ENCODE results near the gene PRELID1. TPM values are rescaled to one million over a fixed set of nuclear protein-coding genes. Genes with fewer than 3 reads are reported as not detected.

PRELID1 gene
- total RNA-seq, 2 experiments from 2014 or later, result 232 to 249 TPM

- ChIA-PET POLR2A (no interaction called here), CTCF (ENCODE audit: unreplicated experiment) (no interaction called here)
- no peak overlapping the region for H3K27ac ChIP-seq (ENCODE audit: low read depth, low read length, poor library complexity, severe bottlenecking)
- BruUV-seq (replicated peaks), result no TSS peak
- H3K9me3 ChIP-seq (ENCODE audit: low read length), result no peaks in the 10 kb centered on the region
- H3K9me2 ChIP-seq (ENCODE audit: insufficient read depth, low read length), result no peaks in the 10 kb centered on the region
- DNase-seq (ENCODE audit: low spot score), result no peak
- intact Hi-C loops (cut with micrococcal nuclease; ENCODE audit: unreplicated experiment), result no loop called here
- H3K4me2 ChIP-seq (ENCODE audit: low read length), result no peak overlapping the region
- H2AFZ ChIP-seq (ENCODE audit: low read length), result no peak overlapping the region
- no peaks in the 10 kb centered on the region for H3K79me2 ChIP-seq (ENCODE audit: insufficient read depth, low read depth, low read length)
- no peak overlapping the region for H3K4me3 ChIP-seq (ENCODE audit: low read depth, low read length, poor library complexity, severe bottlenecking)
- no peaks in the 10 kb centered on the region for H3K4me1 ChIP-seq (ENCODE audit: insufficient read depth, low read length, poor library complexity, severe bottlenecking)
- H3K36me3 ChIP-seq (ENCODE audit: insufficient read depth, low read length), result peaks cover 93% of the 10 kb centered on the region
- TF ChIP-seq, protein P1, sequence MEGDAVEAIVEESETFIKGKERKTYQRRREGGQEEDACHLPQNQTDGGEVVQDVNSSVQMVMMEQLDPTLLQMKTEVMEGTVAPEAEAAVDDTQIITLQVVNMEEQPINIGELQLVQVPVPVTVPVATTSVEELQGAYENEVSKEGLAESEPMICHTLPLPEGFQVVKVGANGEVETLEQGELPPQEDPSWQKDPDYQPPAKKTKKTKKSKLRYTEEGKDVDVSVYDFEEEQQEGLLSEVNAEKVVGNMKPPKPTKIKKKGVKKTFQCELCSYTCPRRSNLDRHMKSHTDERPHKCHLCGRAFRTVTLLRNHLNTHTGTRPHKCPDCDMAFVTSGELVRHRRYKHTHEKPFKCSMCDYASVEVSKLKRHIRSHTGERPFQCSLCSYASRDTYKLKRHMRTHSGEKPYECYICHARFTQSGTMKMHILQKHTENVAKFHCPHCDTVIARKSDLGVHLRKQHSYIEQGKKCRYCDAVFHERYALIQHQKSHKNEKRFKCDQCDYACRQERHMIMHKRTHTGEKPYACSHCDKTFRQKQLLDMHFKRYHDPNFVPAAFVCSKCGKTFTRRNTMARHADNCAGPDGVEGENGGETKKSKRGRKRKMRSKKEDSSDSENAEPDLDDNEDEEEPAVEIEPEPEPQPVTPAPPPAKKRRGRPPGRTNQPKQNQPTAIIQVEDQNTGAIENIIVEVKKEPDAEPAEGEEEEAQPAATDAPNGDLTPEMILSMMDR (conservative IDR thresholded peaks at IDR 0.05; ENCODE audit: low read length), result no peak
- TF ChIP-seq EZH2phosphoT487 (IDR thresholded peaks at IDR 0.05; ENCODE audit: borderline replicate concordance, low read depth, low read length), result no peak
- no peaks in the 10 kb centered on the region for H4K20me1 ChIP-seq (ENCODE audit: insufficient read depth, low read length)
These were observed 42.6 kb upstream of the PRELID1 start for GRCh38 chr5:177260961-177261360.

- TF ChIP-seq, protein P1 (conservative IDR thresholded peaks at IDR 0.05; ENCODE audit: low read length), result no peak
- no peak for TF ChIP-seq EZH2phosphoT487 (IDR thresholded peaks at IDR 0.05; ENCODE audit: borderline replicate concordance, low read depth, low read length)
- Histone ChIP-seq H3K4me1 (ENCODE audit: insufficient read depth, low read length, poor library complexity, severe bottlenecking) (no peaks in the 10 kb centered on the region), H3K27ac (ENCODE audit: low read depth, low read length, poor library complexity, severe bottlenecking) (no peak overlapping the region), H2AFZ (ENCODE audit: low read length) (no peak overlapping the region), H3K9me3 (ENCODE audit: low read length) (no peaks in the 10 kb centered on the region), H3K79me2 (ENCODE audit: insufficient read depth, low read depth, low read length) (no peaks in the 10 kb centered on the region), H4K20me1 (ENCODE audit: insufficient read depth, low read length) (no peaks in the 10 kb centered on the region), H3K36me3 (ENCODE audit: insufficient read depth, low read length) (peaks cover 93% of the 10 kb centered on the region), H3K9me2 (ENCODE audit: insufficient read depth, low read length) (no peaks in the 10 kb centered on the region), H3K4me2 (ENCODE audit: low read length) (no peak overlapping the region), H3K4me3 (ENCODE audit: low read depth, low read length, poor library complexity, severe bottlenecking) (no peak overlapping the region)
- no peak for DNase-seq (ENCODE audit: low spot score)
- BruUV-seq (replicated peaks), result no TSS peak
- intact Hi-C loops (cut with micrococcal nuclease; ENCODE audit: unreplicated experiment), result no loop called here
- ChIA-PET POLR2A (no interaction called here), CTCF (ENCODE audit: unreplicated experiment) (no interaction called here)
These were observed 42.1 kb upstream of the PRELID1 start for GRCh38 chr5:177261510-177261909.

DNA sequence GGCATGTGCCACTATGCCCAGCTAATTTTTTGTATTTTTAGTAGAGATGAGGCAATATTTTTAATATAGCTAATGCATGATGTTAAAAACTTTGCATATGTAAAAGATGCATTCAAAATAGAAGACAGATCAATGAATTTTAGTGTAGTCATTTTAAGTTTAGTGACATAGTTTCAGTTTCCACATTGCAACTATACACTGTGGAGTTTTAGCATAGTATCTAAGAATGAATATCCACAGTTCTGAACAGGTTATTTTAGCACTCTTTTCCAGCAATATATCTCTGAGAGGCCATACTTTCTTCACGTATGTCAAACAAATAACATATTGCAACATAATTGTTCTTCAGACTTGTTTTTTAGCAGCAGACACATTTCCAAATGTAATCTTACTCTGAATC is 39.4 kb upstream of the PRELID1 start:
- ChIA-PET POLR2A (interaction anchor here (0.6 to 3.7 kb wide), 5 partner anchors 9 to 368 kb away, joined by 3 to 13 read pairs (median 3); no protein-coding TSS in a partner anchor), CTCF (ENCODE audit: unreplicated experiment) (no interaction called here)
- BruUV-seq (replicated peaks), result TSS peak; percentile 5

More for the DNA sequence above, 39.4 kb upstream of the PRELID1 start:
- Histone ChIP-seq H3K4me2 (ENCODE audit: low read length) (no peak overlapping the region), H3K79me2 (ENCODE audit: insufficient read depth, low read depth, low read length) (no peaks in the 10 kb centered on the region), H3K4me3 (ENCODE audit: low read depth, low read length, poor library complexity, severe bottlenecking) (no peak overlapping the region), H3K27ac (ENCODE audit: low read depth, low read length, poor library complexity, severe bottlenecking) (no peak overlapping the region), H3K36me3 (ENCODE audit: insufficient read depth, low read length) (peaks cover 93% of the 10 kb centered on the region), H3K9me2 (ENCODE audit: insufficient read depth, low read length) (no peaks in the 10 kb centered on the region), H3K4me1 (ENCODE audit: insufficient read depth, low read length, poor library complexity, severe bottlenecking) (no peaks in the 10 kb centered on the region), H3K9me3 (ENCODE audit: low read length) (no peaks in the 10 kb centered on the region), H2AFZ (ENCODE audit: low read length) (no peak overlapping the region), H4K20me1 (ENCODE audit: insufficient read depth, low read length) (no peaks in the 10 kb centered on the region)
- DNase-seq (ENCODE audit: low spot score), result no peak
- intact Hi-C loops (cut with micrococcal nuclease; ENCODE audit: unreplicated experiment), result no loop called here
- TF ChIP-seq, protein P1 (conservative IDR thresholded peaks at IDR 0.05; ENCODE audit: low read length), result no peak
- no peak for TF ChIP-seq EZH2phosphoT487 (IDR thresholded peaks at IDR 0.05; ENCODE audit: borderline replicate concordance, low read depth, low read length)

Measured in OCI-LY7 (cell line).